Gastrocnemius medialis (tissue), 4 donors: ENCODE results near the gene ZBTB17. TPM values are rescaled to one million over a fixed set of nuclear protein-coding genes. Genes with fewer than 3 reads are reported as not detected.
"Not testable (repeated sequence)": the region's sequence is repeated elsewhere in the genome, so short reads cannot be mapped to it uniquely, and the experiment has no call there.

Experiments
- ATAC-seq, 2 donors: fragments of 150-250 bp; one replicate each; pipeline ENCODE4 v1.9.1; 2016
- DNase-seq, 2 donors: peaks; one replicate each; pipeline ENCODE4 v3.0.0-alpha.2; 2019
- H3K27ac ChIP-seq, 4 donors: fragments of 200-600 bp; sonication (generic); 1 replicate in 1 of 4; 2 replicates in 3 of 4; pipeline ENCODE4 v1.5.1; 2016 to 2018; ENCODE audit warnings: mild to moderate bottlenecking in 2 of 4, moderate library complexity in 1 of 4
- H3K27me3 ChIP-seq, 3 donors: fragments of 200-600 bp; sonication (generic) in 2 of 3; 1 replicate in 1 of 3; 2 replicates in 2 of 3; pipeline versions ENCODE4 v1.5.1 to v1.6.0; 2016 to 2019; ENCODE audit warnings: mild to moderate bottlenecking in 1 of 3, moderate library complexity in 1 of 3
- H3K36me3 ChIP-seq, 2 donors: fragments of 200-600 bp; sonication (generic) in 1 of 2; one replicate each; pipeline ENCODE4 v1.5.1; 2017 to 2018
- H3K4me1 ChIP-seq, 2 donors: fragments of 200-600 bp; sonication (generic) in 1 of 2; one replicate each; pipeline ENCODE4 v1.5.1; 2016 to 2017; ENCODE audit warnings: mild to moderate bottlenecking in 2 of 2
- H3K4me3 ChIP-seq, 4 donors: fragments of 200-600 bp; sonication (generic) in 3 of 4; 1 replicate in 1 of 4; 2 replicates in 3 of 4; pipeline ENCODE4 v1.5.1; 2016 to 2019; ENCODE audit warnings: mild to moderate bottlenecking in 2 of 4
- H3K9me3 ChIP-seq, 3 donors: fragments of 200-600 bp; sonication (generic) in 2 of 3; 1 replicate in 1 of 3; 2 replicates in 2 of 3; pipeline ENCODE4 v1.5.1; 2016 to 2019
- POLR2A ChIP-seq, 2 donors: fragments of 450-650 bp; IDR thresholded peaks; one replicate each; pipeline ENCODE4 v1.6.1; 2017; ENCODE audit warnings: antibody characterized with exemption in 2 of 2, mild to moderate bottlenecking in 2 of 2, moderate library complexity in 2 of 2
- in situ Hi-C, 4 donors: fragments of 200-750 bp; cut with MboI; loops; one replicate each; pipeline versions ENCODE4 v1.15.0 to v1.8.0; 2017; ENCODE audit warnings: low sequenced_read_pairs in 4 of 4
- intact Hi-C: fragments of 100-400 bp; cut with DNase I; formaldehyde crosslinking; loops from one replicate; pipeline ENCODE4 v1.15.1; 2023; ENCODE audit warnings: low total_unique reads
- total RNA-seq, 4 donors: library from RNA; depleted of rRNA; stranded (reverse); fragments of >200 nt; gene quantifications; one replicate each; pipeline versions ENCODE4 v1.1.0 to v1.2.3, GENCODE V29; 2016
- TF ChIP-seq, protein P1 (sequence below), 5 experiments: fragments of 450-650 bp in 3 of 5; fragments of 200-600 bp in 2 of 5; sonication (generic) in 2 of 5; IDR thresholded peaks in 4 of 5; conservative IDR thresholded peaks in 1 of 5; 1 replicate in 4 of 5; 2 replicates in 1 of 5; pipeline ENCODE4 v1.5.1; 2016 to 2019; ENCODE audit warnings: antibody characterized with exemption in 5 of 5, mild to moderate bottlenecking in 3 of 5, moderate library complexity in 3 of 5

Gene ZBTB17
- total RNA-seq, 4 donors from 2014 or later: 25.9 to 44.1 (median 31.5) TPM

GRCh38 chr1:16007671-16008341 lies 31.9 kb upstream of the ZBTB17 start:
- TF ChIP-seq, protein P1, sequence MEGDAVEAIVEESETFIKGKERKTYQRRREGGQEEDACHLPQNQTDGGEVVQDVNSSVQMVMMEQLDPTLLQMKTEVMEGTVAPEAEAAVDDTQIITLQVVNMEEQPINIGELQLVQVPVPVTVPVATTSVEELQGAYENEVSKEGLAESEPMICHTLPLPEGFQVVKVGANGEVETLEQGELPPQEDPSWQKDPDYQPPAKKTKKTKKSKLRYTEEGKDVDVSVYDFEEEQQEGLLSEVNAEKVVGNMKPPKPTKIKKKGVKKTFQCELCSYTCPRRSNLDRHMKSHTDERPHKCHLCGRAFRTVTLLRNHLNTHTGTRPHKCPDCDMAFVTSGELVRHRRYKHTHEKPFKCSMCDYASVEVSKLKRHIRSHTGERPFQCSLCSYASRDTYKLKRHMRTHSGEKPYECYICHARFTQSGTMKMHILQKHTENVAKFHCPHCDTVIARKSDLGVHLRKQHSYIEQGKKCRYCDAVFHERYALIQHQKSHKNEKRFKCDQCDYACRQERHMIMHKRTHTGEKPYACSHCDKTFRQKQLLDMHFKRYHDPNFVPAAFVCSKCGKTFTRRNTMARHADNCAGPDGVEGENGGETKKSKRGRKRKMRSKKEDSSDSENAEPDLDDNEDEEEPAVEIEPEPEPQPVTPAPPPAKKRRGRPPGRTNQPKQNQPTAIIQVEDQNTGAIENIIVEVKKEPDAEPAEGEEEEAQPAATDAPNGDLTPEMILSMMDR (IDR thresholded peaks at IDR 0.05 in 4 of 5, conservative IDR thresholded peaks at IDR 0.05 in 1 of 5): no peak
- no peak for TF ChIP-seq POLR2A (IDR thresholded peaks at IDR 0.05)
- no peaks in the 10 kb centered on the region for H3K36me3 ChIP-seq
- no peak for ATAC-seq
- DNase-seq: peak in 1 of 2 donors; percentile 14
- no peak overlapping the region for H3K27ac ChIP-seq
- in situ Hi-C loops (loop anchor here in 2 of 4 donors (10.0 kb wide), 1 partner anchor 47 kb away; no protein-coding TSS in a partner anchor), intact Hi-C loops (no loop called here)
- H3K9me3 ChIP-seq: no peaks in the 10 kb centered on the region
- H3K4me3 ChIP-seq: no peak overlapping the region
- H3K27me3 ChIP-seq: no peaks in the 10 kb centered on the region
- H3K4me1 ChIP-seq: peaks cover 4 to 6% of the 10 kb centered on the region in 2 donors

DNA sequence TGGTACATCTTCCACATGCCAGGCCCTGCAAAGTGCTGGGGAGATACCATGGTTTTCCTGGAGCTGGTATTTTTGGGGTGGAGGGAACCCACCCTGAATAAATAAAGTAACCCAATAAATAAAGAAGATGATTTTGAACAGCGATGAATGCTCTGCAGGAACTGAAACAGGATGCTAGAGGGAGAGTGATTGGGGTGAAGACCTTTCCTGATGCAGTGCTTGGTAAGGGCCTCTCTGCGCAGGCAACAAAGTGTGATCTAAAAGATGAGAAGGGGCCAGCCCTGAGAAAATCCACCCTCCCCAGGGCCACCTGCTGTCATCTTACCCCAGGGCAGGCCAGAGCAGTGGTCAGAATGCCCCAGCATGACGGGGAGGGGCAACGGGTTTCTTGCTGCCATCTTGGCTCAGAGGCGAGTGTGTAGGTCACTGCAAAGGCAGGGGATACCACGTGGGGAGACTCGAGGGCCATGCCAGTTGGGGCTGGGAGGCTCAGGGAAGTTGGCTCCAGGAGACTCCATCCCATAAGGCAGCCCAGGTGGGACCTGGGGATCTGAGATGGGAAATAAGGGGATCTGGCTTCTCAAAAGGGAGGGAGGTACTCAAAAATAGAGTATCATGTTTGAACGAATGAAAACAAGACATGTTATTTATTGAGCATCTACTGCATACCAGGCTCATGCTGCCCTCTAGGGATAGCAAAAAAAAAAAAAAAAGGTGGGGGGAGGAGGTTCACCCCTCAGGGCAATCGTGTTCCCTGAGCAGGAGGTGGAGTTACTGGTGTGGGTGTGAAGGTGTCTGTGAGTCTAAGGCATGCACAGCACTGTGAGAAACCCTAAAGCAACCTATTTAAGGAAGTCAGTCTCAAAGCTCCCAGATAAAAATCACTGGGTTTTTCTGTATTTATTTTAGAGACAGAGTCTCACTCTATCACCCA lies 30.9 kb upstream of the ZBTB17 start:
- ATAC-seq: no peak
- intact Hi-C loops: no loop called here
- no peaks in the 10 kb centered on the region for H3K36me3 ChIP-seq

DNA sequence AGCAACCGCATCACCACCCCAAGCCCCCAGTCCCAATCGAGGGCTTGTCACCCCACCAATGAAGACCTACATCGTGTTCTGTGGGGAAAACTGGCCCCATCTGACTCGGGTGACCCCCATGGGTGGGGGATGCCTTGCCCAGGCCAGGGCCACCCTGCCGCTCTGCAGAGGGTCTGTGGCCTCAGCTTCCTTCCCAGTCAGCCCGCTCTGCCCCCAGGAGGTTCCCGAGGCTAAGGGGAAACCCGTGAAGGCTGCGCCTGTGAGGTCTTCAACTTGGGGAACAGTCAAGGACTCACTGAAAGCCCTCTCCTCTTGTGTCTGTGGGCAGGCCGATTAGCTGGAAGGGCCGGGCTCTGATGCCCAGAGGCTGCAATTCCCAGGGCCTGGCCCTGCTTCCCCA lies 30.1 kb upstream of the ZBTB17 start:
- no peaks in the 10 kb centered on the region for H3K9me3 ChIP-seq
- no peaks in the 10 kb centered on the region for H3K27me3 ChIP-seq
- H3K36me3 ChIP-seq: no peaks in the 10 kb centered on the region
- intact Hi-C loops (no loop called here), in situ Hi-C loops (loop anchor here in 2 of 4 donors (10.0 kb wide), 1 partner anchor 49 kb away; no protein-coding TSS in a partner anchor)
- ATAC-seq (no peak), DNase-seq (no peak)
- TF ChIP-seq, protein P1 (IDR thresholded peaks at IDR 0.05 in 4 of 5, conservative IDR thresholded peaks at IDR 0.05 in 1 of 5): no peak
- no peak for TF ChIP-seq POLR2A (IDR thresholded peaks at IDR 0.05)
- H3K27ac ChIP-seq: no peak overlapping the region
- no peak overlapping the region for H3K4me3 ChIP-seq
- H3K4me1 ChIP-seq: no peaks in the 10 kb centered on the region

More for the DNA sequence above, 30.9 kb upstream of the ZBTB17 start:
- no peaks in the 10 kb centered on the region for H3K4me1 ChIP-seq
- no peak for TF ChIP-seq POLR2A (IDR thresholded peaks at IDR 0.05)
- TF ChIP-seq, protein P1 (IDR thresholded peaks at IDR 0.05 in 4 of 5, conservative IDR thresholded peaks at IDR 0.05 in 1 of 5): no peak
- H3K4me3 ChIP-seq: no peak overlapping the region
- in situ Hi-C loops: loop anchor here in 2 of 4 donors (10.0 kb wide), 1 partner anchor 48 kb away; no protein-coding TSS in a partner anchor
- DNase-seq: peak in 1 of 2 donors; percentile 17
- no peak overlapping the region for H3K27ac ChIP-seq
- no peaks in the 10 kb centered on the region for H3K9me3 ChIP-seq
- no peaks in the 10 kb centered on the region for H3K27me3 ChIP-seq

DNA sequence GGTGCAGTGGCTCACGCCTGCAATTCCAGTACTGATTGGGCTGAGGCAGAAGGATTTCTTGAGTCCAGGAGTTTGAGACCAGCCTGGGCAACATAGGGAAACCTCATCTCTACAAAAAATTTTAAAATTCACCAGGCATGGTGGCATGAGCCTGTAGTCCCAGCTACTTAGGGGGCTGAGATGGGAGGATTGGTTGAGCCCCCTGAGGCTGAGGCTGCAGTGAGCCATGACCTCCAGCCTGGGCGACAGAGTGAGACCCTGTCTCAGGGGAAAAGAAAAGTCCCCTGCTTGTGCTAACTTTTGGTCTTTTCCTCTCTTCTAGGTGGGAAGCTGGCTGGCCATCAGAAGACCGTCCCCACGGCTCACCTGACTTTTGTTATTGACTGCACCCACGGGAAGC lies 29.7 kb upstream of the ZBTB17 start:
- DNase-seq: no peak
- intact Hi-C loops (no loop called here), in situ Hi-C loops (loop anchor here in 2 of 4 donors (10.0 kb wide), 1 partner anchor 49 kb away; no protein-coding TSS in a partner anchor)
- TF ChIP-seq, protein P1 (IDR thresholded peaks at IDR 0.05 in 4 of 5, conservative IDR thresholded peaks at IDR 0.05 in 1 of 5): no peak
- no peak for TF ChIP-seq POLR2A (IDR thresholded peaks at IDR 0.05)
- Histone ChIP-seq H3K36me3 (no peaks in the 10 kb centered on the region), H3K27me3 (no peaks in the 10 kb centered on the region), H3K4me1 (no peaks in the 10 kb centered on the region), H3K27ac (no peak overlapping the region), H3K9me3 (no peaks in the 10 kb centered on the region), H3K4me3 (no peak overlapping the region)
- no peak for ATAC-seq

DNA sequence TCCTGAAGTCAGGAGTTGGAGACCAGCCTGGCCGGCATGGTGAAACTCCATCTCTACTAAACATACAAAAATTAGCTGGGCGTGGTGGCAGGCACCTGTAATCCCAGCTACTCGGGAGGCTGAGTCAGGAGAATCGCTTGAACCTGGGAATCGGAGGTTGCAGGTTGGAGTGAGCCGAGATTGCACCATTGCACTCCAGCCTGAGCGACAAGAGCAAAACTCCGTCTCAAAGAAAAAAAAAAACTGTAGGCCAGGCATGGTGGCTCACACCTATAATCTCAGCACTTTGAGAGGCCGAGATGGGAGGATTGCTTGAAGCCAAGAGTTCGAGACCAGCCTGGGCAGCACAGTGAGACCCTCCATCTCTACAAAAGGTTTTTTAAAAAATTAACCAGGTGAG lies 25.4 kb upstream of the ZBTB17 start:
- in situ Hi-C loops: loop anchor here in 2 of 4 donors (10.0 kb wide), 1 partner anchor 54 kb away; no protein-coding TSS in a partner anchor
- H3K9me3 ChIP-seq, H3K27me3 ChIP-seq, ATAC-seq, H3K4me1 ChIP-seq, DNase-seq, intact Hi-C loops, H3K27ac ChIP-seq, H3K36me3 ChIP-seq, H3K4me3 ChIP-seq: not testable (repeated sequence)
